Fibroblast of skin of left quadriceps (primary cell): Measurements from ENCODE around the gene MYO5B.

Experiments
- DNase-seq, 2 experiments: peaks; one replicate each; pipeline ENCODE4 v3.0.0-alpha.2; 2013; ENCODE audit warnings: low read depth in 2 of 2

The MYO5B gene

DNA sequence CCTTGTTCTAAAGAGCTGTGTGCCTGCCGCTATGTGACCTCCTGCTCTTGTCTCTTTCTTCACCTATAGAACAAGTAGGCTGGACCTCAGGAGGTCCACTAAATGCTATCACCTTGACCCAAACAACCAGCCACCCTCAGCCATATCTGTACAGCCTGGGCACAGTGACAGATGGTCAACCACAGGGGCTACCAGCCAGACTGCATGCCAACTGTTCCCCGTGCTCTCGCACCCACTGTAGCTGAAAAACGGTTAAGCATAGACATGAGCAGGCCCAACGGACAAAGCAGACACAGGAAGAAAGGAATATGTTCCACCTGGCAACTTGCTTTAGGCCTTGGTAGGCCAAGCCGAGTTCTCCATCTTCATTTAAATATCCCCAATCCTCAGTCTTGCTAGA lies 338.5 kb downstream of the MYO5B start:
- no peak for DNase-seq

- DNase-seq, result no peak
Measured at GRCh38 chr18:49855711-49856415, 339.1 kb downstream of the MYO5B start.

- DNase-seq, result no peak
Measured at GRCh38 chr18:49854681-49855080, 340.3 kb downstream of the MYO5B start.

DNA sequence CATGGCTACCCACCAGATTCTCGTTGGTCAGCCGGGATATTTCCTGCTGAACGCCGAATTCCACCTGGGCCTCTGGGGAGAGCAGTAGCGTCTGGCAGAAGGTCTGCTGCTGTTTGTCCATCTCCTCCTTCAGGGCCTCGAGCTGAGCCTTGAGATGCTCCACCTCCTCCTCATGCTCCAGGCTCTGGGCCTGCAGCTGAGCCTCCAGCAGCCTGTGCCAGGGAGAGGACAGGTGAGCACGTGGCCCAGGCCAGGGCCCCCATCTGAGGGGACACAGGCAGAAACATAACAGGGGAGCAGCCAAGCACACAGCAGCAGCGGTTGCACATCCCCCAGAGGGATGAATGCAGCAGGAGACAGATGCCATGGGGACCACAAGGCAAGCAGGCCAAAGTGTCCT lies 341.5 kb downstream of the MYO5B start:
- DNase-seq, result no peak

DNA sequence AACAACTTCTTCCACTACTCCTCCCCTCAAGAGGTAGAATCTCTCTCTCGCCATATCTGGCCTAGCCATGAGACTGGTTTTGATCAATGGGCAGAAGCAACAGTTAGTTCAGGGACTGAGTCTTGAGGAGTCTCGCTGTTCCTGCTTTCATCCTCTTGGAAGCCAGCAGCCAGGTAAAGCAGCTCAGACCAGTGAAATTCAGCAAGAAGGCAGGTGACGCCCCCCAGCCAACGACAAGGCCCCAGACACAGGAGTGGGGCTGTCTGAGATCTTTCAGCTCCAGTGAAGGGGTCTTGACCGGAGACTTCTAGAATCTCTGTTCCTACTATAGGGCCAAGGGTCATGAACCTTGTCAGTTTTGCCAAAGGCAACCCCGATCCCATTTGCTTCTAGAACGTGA lies 341.9 kb downstream of the MYO5B start:
- no peak for DNase-seq

GRCh38 chr18:49851624-49852023 lies 343.3 kb downstream of the MYO5B start:
- no peak for DNase-seq

GRCh38 chr18:49850636-49851035 lies 344.3 kb downstream of the MYO5B start:
- no peak for DNase-seq

DNA sequence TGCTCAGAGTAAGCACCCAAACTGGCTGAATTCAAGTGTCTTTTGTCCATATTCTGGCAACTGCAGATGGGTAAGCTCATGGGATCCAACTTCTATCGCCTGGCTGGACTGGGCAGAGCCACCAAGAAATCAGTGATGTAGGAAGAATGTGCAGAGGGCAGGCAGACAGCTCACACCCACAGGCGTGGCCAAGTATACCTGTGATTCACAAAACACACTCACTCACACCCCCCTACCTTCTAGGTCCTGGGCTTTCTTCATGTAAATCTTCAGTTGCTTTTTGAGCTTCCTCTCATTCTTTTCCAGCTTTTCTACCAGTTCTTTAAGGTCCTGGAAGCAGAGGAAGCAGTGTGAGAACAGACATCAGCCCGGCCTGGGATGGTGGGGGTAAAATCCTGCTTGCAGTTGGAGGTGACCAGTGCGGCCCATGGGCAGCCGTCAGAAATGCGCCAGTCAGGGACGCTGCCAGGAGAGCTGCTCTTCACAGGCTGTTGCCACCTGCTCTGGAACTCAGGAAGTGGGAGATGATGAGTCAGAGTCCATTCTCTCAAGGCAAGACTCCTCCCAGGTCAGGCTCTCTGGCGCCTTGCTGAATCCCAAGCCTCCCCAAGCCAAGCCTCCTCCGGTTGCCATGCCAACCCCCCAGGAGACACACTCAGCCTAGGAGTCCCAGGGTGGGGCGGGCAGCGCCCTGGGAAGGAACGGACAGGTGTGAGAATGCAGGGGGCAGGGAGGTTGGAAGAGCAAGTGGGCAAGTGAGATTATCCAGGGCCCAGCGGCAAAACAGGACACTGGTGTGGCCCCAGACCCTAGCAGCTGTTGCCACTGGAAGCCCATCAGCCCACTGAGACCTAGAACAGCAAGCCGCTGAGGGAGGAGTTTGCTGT lies 345.4 kb downstream of the MYO5B start:
- DNase-seq, result peak in 1 of 2 experiments; percentile 13

DNA sequence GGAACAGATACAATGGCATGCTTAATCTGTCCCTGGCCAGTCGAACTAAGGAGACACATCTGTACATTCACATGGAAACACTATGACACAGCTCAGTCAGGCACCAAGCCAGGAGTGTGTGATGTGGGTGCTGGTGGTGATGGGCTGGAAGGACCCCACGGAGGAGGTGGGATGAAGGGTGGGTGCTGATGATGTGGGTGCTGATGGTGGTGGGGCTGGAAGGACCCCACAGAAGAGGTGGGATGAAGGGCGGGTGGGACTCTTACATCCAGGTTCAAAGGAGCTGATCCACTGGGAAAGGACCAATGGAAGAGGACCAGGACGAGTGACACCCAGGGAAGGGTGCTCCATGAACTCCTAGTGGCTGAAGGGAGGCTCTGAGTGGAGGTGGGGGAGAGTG lies 346.8 kb downstream of the MYO5B start:
- DNase-seq, result no peak

DNA sequence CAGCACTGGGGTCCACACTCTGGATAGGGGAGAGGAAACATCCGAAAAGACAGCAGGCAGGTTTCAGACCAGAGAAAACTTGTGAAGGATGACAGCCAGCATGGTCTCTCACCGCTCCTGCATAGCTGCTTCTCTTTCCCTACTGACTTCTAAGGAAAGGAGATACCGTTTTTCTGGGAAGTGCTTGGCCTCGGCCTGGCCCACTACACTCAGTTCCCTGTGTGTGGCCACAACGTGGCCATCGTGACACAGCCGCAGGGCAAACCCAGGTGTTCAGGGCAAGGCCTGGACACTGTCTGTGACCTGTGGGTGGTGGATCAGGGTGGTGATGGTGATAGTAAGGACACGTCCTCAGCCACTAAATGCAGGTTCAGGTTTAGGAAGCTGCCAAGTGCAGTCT lies 347.4 kb downstream of the MYO5B start:
- no peak for DNase-seq

DNA sequence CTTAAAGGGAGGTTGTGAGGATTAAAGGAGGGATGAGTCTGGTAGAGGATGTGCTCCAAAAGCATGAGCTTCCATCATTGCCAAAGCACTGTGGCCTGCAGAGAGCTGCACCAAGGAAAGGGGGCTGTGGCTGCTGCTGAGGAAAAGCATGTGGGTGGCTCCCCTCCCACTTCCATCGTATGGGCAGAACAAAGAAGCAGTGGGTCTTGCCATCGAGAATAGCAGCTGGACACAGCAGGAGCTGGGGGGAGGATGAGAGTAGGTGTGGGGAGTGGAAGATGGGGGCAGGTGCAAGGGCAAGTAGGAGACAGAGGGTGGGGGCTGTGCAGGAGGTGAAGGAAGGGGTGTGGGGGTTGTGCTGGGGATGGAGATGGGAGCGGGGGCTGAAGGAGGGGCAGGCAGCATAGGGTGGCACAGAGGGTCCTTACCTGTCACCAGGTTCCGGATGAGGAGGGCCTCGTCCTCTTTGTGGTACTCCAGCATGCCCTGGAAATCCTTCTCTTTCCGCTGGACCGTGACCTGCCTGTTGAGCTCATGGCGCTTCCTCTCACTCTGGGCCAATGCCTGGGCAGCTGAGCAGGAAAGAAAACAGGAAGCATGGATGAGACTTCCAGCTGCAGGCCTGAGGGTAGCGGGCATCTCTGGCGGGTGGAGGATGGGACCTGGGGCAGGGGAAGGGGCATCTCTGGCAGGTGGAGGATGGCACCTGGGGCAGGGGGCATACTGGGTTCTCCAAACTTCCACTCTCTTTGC lies 348.1 kb downstream of the MYO5B start:
- DNase-seq, result no peak

GRCh38 chr18:49846361-49846662 lies 348.6 kb downstream of the MYO5B start:
- DNase-seq, result peak in 1 of 2 experiments; percentile 16

- DNase-seq, result no peak
Measured at GRCh38 chr18:49845629-49846360, 349.2 kb downstream of the MYO5B start.

DNA sequence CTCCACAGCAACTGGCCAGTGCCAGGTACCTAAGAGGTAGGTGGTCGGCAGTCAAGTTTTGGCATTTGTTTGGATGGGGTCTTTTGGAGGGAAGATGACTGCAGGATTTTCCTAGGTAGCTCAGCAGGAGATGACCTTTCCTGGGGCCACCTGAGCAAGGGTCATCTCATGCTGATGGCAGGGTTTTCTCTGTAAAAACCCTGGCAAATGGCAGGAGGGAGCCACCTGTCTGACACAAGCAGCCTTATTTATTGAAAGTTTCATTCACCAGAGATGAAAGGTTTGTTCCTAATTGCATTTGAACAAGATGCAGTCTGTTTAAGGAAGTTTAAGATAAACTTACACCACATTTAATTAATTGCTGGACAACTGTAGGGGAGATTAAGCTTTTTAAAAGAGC lies 350.0 kb downstream of the MYO5B start:
- no peak for DNase-seq

- DNase-seq, result no peak
Measured at GRCh38 chr18:49843778-49844625, 350.9 kb downstream of the MYO5B start.

- DNase-seq, result no peak
Measured at GRCh38 chr18:49843131-49843530, 351.8 kb downstream of the MYO5B start.

DNA sequence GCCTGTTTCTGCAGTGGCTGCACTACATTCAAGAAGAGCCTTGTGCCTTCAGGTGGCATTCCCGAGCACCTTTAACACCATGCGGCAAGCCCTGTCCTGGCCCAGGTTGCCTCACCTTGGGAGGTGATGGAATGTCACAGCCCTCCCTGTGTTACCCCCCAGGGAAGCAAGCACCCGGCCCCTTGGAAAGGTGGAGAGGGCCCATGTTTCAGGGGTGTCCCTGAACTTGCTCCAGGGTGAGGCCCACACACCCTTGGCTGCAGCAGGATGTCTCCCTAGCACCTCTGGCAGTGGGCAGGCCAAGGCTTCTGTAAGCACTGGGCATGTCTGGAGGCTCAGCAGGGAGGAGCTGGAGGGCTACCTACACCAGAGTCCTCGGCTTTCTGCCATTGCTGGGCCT lies 352.3 kb downstream of the MYO5B start:
- no peak for DNase-seq

DNA sequence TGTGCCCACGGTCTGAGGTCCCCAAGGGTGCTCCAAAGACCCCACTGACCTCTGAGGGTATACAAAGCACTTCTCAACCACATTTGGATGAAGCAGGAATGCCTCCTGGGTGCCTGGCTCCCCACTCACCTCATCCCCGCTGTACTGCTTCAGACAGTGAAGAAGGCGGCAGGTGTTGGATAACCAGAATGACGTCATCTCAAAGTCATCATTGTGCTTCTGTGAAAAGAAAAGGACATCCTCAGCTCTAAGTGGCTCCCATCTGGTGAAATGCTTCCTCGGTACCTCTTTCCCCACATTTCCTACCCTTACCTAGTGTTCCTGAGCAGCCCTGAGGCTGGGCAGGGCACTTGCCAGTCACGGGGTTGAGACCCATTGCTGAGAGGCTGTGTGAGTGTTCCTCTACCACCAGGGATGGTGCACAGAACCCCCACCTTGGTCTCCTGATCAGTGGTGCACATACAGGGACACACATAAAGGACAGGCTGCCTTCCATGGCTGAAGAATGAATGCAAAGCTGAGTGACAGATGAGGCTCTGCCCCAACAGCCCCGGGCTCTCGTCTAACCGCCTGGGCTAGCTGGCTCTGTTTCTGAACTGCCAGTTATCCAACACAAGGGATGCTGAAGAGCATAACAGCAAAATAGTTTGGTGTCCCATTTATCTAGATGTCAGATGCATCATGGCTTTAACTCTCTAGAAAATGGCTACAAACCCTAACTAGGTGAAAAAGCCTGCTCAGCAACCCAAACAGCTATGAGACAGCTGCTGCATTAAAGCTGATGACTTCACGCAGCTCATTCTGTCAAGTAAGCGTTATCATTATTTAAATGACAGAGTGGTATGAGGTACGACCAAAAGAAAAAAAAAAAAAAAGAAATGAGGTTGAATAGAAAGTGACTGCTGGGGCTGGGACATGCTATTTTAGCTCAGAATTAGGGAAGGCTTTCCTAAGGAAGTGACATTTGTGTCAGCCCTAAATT lies 353.4 kb downstream of the MYO5B start:
- DNase-seq, result no peak

DNA sequence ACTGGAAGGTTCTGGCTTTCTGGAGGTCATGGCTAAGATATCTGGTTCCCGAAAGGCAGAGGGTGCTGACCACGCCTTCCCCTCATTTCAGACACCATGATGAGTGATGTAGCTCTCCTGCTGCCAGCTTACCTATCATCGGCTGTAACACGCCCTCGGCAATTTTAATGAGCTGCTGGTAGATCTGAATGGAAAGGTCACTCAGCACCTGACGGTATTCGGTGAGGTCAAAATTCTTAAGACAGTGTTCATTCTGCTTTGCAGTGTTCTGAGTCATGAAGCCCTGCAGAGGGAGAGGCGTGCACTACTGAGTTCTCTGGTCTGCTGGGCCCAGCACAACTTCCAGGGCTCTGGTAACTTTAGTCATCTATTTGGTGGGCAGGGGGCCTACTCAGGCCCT lies 355.9 kb downstream of the MYO5B start:
- DNase-seq, result no peak

DNA sequence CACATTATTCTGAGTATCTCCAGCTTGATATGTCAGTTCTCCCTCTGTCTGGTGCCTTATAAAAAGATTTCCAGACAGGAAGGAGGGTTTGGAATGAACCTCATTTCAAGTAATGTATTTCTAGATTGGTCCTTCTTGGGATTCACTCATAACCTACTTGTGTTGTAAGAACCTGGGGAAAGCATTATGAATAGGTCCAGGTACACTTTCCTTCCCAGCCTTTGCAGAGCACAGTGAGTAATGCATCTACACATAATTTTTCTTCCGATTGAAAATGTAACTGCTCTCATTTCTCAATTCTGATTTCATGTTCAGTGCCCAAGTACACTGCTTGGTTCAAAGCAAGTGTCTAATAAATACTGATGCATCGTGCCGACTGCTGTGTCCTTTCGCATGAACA lies 356.6 kb downstream of the MYO5B start:
- no peak for DNase-seq
